Liver (tissue), 3 donors: ENCODE data around the gene ZFP92.

Source experiments
- EGR1 ChIP-seq, 2 donors: IDR thresholded peaks; 2 replicates each; pipeline ENCODE4 v1.6.1; 2016 to 2018; ENCODE audit warnings: antibody characterized with exemption in 2 of 2, low read depth in 2 of 2
- FOXA2 ChIP-seq: IDR thresholded peaks from 2 replicates; pipeline ENCODE4 v1.6.1; 2016; ENCODE audit warnings: antibody characterized with exemption
- HNF4A ChIP-seq, 2 donors: conservative IDR thresholded peaks; 2 replicates each; pipeline ENCODE4 v1.6.1; 2016; ENCODE audit warnings: antibody characterized with exemption in 2 of 2, mild to moderate bottlenecking in 2 of 2
- HNF4G ChIP-seq: IDR thresholded peaks from 2 replicates; pipeline ENCODE4 v1.6.1; 2016; ENCODE audit warnings: antibody characterized with exemption
- JUND ChIP-seq, 2 donors: IDR thresholded peaks; 2 replicates each; pipeline ENCODE4 v1.6.1; 2016; ENCODE audit warnings: antibody characterized with exemption in 2 of 2
- RAD21 ChIP-seq, 2 donors: IDR thresholded peaks; 2 replicates each; pipeline ENCODE4 v1.6.1; 2016; ENCODE audit warnings: antibody characterized with exemption in 2 of 2, mild to moderate bottlenecking in 2 of 2
- RXRA ChIP-seq, 2 donors: IDR thresholded peaks; 2 replicates each; pipeline ENCODE4 v1.6.1; 2017 to 2018; ENCODE audit warnings: antibody characterized with exemption in 2 of 2, mild to moderate bottlenecking in 1 of 2
- TAF1 ChIP-seq: conservative IDR thresholded peaks from 2 replicates; pipeline ENCODE4 v1.6.1; 2016; ENCODE audit warnings: antibody characterized with exemption, mild to moderate bottlenecking
- TF ChIP-seq, protein P1 (sequence below): fragments of 150-350 bp; IDR thresholded peaks from 2 replicates; pipeline ENCODE4 v1.5.1; 2017; ENCODE audit warnings: improper control_type of control experiment, low read depth, low read length; ENCODE audit not compliant: missing input control
- TF ChIP-seq, protein P2 (sequence below): IDR thresholded peaks from 2 replicates; pipeline ENCODE4 v1.6.1; 2016; ENCODE audit warnings: antibody characterized with exemption, mild to moderate bottlenecking
- TF ChIP-seq, protein P3 (sequence below): IDR thresholded peaks from 2 replicates; pipeline ENCODE4 v1.6.1; 2016; ENCODE audit warnings: antibody characterized with exemption
- TF ChIP-seq, protein P4 (sequence below): IDR thresholded peaks from 2 replicates; pipeline ENCODE4 v1.6.1; 2016; ENCODE audit warnings: antibody characterized with exemption
- donor health status: healthy.
- donor health status: healthy.

DNA sequence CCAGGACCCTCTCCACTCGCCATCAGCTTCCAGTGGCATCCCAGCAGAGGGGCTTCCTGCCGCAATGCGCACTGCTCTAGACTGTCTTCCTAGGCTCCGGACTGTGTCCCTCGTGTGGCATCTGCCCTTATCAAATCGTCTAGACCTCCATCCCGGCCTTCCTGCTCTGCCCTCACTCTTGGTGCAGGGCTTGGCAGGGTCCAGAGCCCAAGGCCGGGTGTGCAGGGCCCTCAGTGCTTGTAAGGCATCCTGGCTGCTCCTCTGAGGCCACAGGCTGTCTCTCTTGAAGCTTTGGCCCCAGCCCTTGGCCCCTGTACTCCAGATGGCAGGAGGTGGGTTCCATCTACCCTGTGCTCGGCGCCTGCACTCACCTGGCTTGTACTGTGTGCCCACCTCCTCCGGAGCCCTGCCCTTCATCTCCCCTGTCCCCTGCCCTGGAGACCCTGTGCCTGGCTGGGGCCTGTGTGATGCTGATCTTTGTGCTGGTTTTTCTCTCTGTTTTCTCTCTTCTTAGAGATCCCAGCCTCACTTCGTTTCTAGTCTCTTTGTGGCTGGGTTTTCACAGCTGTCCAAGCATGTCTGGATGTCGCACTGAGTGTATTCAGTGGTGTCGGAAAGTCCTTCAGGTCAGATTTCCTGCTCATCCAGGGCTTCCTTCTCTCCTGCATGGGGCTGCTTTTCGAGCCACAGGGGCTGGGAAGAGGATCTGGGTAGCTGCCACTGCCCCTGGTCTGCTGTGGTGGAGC is 38.3 kb downstream of the ZFP92 start:
- TF ChIP-seq, protein P1, sequence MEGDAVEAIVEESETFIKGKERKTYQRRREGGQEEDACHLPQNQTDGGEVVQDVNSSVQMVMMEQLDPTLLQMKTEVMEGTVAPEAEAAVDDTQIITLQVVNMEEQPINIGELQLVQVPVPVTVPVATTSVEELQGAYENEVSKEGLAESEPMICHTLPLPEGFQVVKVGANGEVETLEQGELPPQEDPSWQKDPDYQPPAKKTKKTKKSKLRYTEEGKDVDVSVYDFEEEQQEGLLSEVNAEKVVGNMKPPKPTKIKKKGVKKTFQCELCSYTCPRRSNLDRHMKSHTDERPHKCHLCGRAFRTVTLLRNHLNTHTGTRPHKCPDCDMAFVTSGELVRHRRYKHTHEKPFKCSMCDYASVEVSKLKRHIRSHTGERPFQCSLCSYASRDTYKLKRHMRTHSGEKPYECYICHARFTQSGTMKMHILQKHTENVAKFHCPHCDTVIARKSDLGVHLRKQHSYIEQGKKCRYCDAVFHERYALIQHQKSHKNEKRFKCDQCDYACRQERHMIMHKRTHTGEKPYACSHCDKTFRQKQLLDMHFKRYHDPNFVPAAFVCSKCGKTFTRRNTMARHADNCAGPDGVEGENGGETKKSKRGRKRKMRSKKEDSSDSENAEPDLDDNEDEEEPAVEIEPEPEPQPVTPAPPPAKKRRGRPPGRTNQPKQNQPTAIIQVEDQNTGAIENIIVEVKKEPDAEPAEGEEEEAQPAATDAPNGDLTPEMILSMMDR, result no peak
- TF ChIP-seq, protein P2, sequence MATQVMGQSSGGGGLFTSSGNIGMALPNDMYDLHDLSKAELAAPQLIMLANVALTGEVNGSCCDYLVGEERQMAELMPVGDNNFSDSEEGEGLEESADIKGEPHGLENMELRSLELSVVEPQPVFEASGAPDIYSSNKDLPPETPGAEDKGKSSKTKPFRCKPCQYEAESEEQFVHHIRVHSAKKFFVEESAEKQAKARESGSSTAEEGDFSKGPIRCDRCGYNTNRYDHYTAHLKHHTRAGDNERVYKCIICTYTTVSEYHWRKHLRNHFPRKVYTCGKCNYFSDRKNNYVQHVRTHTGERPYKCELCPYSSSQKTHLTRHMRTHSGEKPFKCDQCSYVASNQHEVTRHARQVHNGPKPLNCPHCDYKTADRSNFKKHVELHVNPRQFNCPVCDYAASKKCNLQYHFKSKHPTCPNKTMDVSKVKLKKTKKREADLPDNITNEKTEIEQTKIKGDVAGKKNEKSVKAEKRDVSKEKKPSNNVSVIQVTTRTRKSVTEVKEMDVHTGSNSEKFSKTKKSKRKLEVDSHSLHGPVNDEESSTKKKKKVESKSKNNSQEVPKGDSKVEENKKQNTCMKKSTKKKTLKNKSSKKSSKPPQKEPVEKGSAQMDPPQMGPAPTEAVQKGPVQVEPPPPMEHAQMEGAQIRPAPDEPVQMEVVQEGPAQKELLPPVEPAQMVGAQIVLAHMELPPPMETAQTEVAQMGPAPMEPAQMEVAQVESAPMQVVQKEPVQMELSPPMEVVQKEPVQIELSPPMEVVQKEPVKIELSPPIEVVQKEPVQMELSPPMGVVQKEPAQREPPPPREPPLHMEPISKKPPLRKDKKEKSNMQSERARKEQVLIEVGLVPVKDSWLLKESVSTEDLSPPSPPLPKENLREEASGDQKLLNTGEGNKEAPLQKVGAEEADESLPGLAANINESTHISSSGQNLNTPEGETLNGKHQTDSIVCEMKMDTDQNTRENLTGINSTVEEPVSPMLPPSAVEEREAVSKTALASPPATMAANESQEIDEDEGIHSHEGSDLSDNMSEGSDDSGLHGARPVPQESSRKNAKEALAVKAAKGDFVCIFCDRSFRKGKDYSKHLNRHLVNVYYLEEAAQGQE, result no peak
- TF ChIP-seq HNF4A (conservative IDR thresholded peaks at IDR 0.05), result no peak
- no peak for TF ChIP-seq RAD21 (IDR thresholded peaks at IDR 0.05)
- TF ChIP-seq, protein P3, sequence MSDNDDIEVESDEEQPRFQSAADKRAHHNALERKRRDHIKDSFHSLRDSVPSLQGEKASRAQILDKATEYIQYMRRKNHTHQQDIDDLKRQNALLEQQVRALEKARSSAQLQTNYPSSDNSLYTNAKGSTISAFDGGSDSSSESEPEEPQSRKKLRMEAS, result no peak
- no peak for TF ChIP-seq JUND (IDR thresholded peaks at IDR 0.05)
- no peak for TF ChIP-seq FOXA2
- no peak for TF ChIP-seq RXRA (IDR thresholded peaks at IDR 0.05)
- TF ChIP-seq EGR1 (IDR thresholded peaks at IDR 0.05; ENCODE audit: low read depth in 2 of 2), result no peak
- TF ChIP-seq TAF1, result no peak
- TF ChIP-seq, protein P4, sequence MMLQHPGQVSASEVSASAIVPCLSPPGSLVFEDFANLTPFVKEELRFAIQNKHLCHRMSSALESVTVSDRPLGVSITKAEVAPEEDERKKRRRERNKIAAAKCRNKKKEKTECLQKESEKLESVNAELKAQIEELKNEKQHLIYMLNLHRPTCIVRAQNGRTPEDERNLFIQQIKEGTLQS, result no peak
- no peak for TF ChIP-seq HNF4G
